ENCODE results near the gene TOE1. TPM values are rescaled to one million over a fixed set of nuclear protein-coding genes. Genes with fewer than 3 reads are reported as not detected.
A peak's percentile ranks its signal among the peaks of the same experiment; 100 is the strongest.

Gene TOE1
- total RNA-seq, 2 experiments from 2014 or later: 25.7 to 28.1 TPM

- ChIA-PET CTCF (interaction anchor here (1.1 to 7.2 kb wide), 2 partner anchors 14 to 17 kb away, joined by 4 to 54 read pairs; no protein-coding TSS in a partner anchor), POLR2A (interaction anchor here (0.7 to 16.0 kb wide), 6 partner anchors 9 to 154 kb away, joined by 3 to 238 read pairs (median 4); partner anchors contain the start of genes HPDL and TESK2)
- Mint-ChIP-seq H3K4me1 (ENCODE audit: low read depth) (peaks cover 20% of the 10 kb centered on the region), H3K4me3 (no peak overlapping the region), H3K27ac (peak overlapping the region; percentile 14), H3K27me3 (no peaks in the 10 kb centered on the region), H3K36me3 (ENCODE audit: low read depth) (peaks cover 49% of the 10 kb centered on the region), H3K9me3 (no peaks in the 10 kb centered on the region)
- DNase-seq (no peak), ATAC-seq (no peak)
- TF ChIP-seq CTCF (IDR thresholded peaks at IDR 0.05): no peak
- intact Hi-C loops (cut with micrococcal nuclease): loop anchor here (10.0 kb wide), 1 partner anchor 240 kb away; the partner anchor contains the start of gene NASP
These were observed 5.0 kb downstream of the TOE1 start for GRCh38 chr1:45345014-45345413.

GRCh38 chr1:45346473-45346872, 6.5 kb downstream of the TOE1 start:
- POLR2A ChIA-PET: interaction anchor here (0.8 to 16.0 kb wide), 4 partner anchors 9 to 327 kb away, joined by 3 to 238 read pairs (median 8); partner anchors contain the start of genes HPDL and NASP

DNA sequence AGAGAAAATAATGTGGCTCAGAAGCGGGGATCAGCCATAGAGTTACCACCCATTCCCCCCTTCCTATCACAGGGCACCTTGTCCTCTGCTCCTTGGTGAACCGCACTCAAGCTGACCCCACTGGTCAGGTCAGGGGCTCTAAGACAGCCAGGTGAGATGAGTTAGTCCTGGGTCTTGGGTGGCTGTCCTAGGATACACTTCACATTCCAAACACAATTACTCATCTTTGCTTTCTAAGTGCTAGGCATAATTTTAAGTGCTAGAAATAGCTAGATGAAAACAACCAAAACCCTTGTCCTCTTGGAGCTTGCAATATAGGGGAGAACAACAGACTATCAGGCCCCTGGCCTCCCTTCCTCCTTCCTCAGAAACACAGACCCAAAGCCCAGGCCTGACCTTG, 8.1 kb downstream of the TOE1 start:
- ChIA-PET CTCF (interaction anchor here (0.9 to 7.2 kb wide), 5 partner anchors 11 to 145 kb away, joined by 3 to 54 read pairs (median 4); no protein-coding TSS in a partner anchor), POLR2A (interaction anchor here (0.7 to 16.0 kb wide), 6 partner anchors 9 to 338 kb away, joined by 3 to 238 read pairs (median 5); partner anchors contain the start of genes HPDL, MUTYH and TOE1)
- no peak overlapping the region for H3K27ac Mint-ChIP-seq
- H3K36me3 Mint-ChIP-seq (ENCODE audit: low read depth): peaks cover 19% of the 10 kb centered on the region
- TF ChIP-seq CTCF (IDR thresholded peaks at IDR 0.05): no peak
- intact Hi-C loops (cut with micrococcal nuclease): loop anchor here (10.0 kb wide), 1 partner anchor 237 kb away; the partner anchor contains the start of gene NASP
- H3K4me3 Mint-ChIP-seq: no peak overlapping the region
- no peaks in the 10 kb centered on the region for H3K27me3 Mint-ChIP-seq
- ATAC-seq: no peak
- DNase-seq: no peak
- no peaks in the 10 kb centered on the region for H3K9me3 Mint-ChIP-seq
- H3K4me1 Mint-ChIP-seq (ENCODE audit: low read depth): peaks cover 9% of the 10 kb centered on the region

More at GRCh38 chr1:45346473-45346872, 6.5 kb downstream of the TOE1 start:
- H3K4me1 Mint-ChIP-seq (ENCODE audit: low read depth): peaks cover 22% of the 10 kb centered on the region
- no peaks in the 10 kb centered on the region for H3K9me3 Mint-ChIP-seq
- intact Hi-C loops (cut with micrococcal nuclease): loop anchor here (10.0 kb wide), 1 partner anchor 238 kb away; the partner anchor contains the start of gene NASP
- ATAC-seq (no peak), DNase-seq (no peak)
- H3K36me3 Mint-ChIP-seq (ENCODE audit: low read depth): peaks cover 35% of the 10 kb centered on the region
- CTCF ChIA-PET: interaction anchor here (0.7 to 7.2 kb wide), 3 partner anchors 12 to 332 kb away, joined by 4 to 54 read pairs (median 4); no protein-coding TSS in a partner anchor
- no peak for TF ChIP-seq CTCF (IDR thresholded peaks at IDR 0.05)
- no peak overlapping the region for H3K4me3 Mint-ChIP-seq
- H3K27ac Mint-ChIP-seq: peak overlapping the region; percentile 10
- no peaks in the 10 kb centered on the region for H3K27me3 Mint-ChIP-seq

GRCh38 chr1:45348609-45348965, 8.6 kb downstream of the TOE1 start:
- TF ChIP-seq CTCF (IDR thresholded peaks at IDR 0.05): no peak
- no peak for ATAC-seq
- H3K4me3 Mint-ChIP-seq: no peak overlapping the region
- intact Hi-C loops (cut with micrococcal nuclease): loop anchor here (10.0 kb wide), 1 partner anchor 236 kb away; the partner anchor contains the start of gene NASP
- DNase-seq: no peak
- no peaks in the 10 kb centered on the region for H3K27me3 Mint-ChIP-seq
- CTCF ChIA-PET: interaction anchor here (0.6 to 7.2 kb wide), 6 partner anchors 10 to 151 kb away, joined by 3 to 54 read pairs (median 4); partner anchors contain the start of genes CCDC163 and MMACHC
- POLR2A ChIA-PET: interaction anchor here (0.7 to 16.0 kb wide), 6 partner anchors 9 to 339 kb away, joined by 3 to 238 read pairs (median 5); partner anchors contain the start of genes HPDL, MUTYH and TOE1
- no peak overlapping the region for H3K27ac Mint-ChIP-seq
- H3K4me1 Mint-ChIP-seq (ENCODE audit: low read depth): peaks cover 8% of the 10 kb centered on the region
- H3K9me3 Mint-ChIP-seq: no peaks in the 10 kb centered on the region
- H3K36me3 Mint-ChIP-seq (ENCODE audit: low read depth): peaks cover 15% of the 10 kb centered on the region
